Activated T-cell treated with anti-CD3 and anti-CD28 coated beads, Interleukin-2, amount 50 U/mL, for 72 hours (primary cell): ENCODE measurements around the gene HBG2. TPM values are rescaled to one million over a fixed set of nuclear protein-coding genes. Genes with fewer than 3 reads are reported as not detected.

Experiments used
- ATAC-seq, 2 donors: fragments of 150-1000 bp; cut with Tn5 transposase; replicated peaks in 1 of 2; 2 replicates each; pipeline ENCODE4 v1.10.0; 2021; ENCODE audit warnings: moderate library complexity in 2 of 2, mild to moderate bottlenecking in 1 of 2
- DNase-seq, 2 donors: peaks; one replicate each; pipeline ENCODE4 v3.0.0; 2021 to 2022; ENCODE audit warnings: mixed read lengths in 1 of 2
- H3K27ac Mint-ChIP-seq: one replicate; pipeline ENCODE4 v1.8.0; 2022; ENCODE audit warnings: mild to moderate bottlenecking, moderate library complexity, mixed read lengths
- H3K27me3 Mint-ChIP-seq: one replicate; pipeline ENCODE4 v1.8.0; 2022; ENCODE audit warnings: low read depth, mixed read lengths
- H3K36me3 Mint-ChIP-seq, 2 donors: one replicate each; pipeline ENCODE4 v1.8.0; 2022; ENCODE audit warnings: mixed read lengths in 2 of 2, mild to moderate bottlenecking in 1 of 2; ENCODE audit not compliant: insufficient read depth in 2 of 2
- H3K4me1 Mint-ChIP-seq: one replicate; pipeline ENCODE4 v1.8.0; 2022; ENCODE audit warnings: low read depth, mixed read lengths
- H3K4me3 Mint-ChIP-seq, 2 donors: one replicate each; pipeline ENCODE4 v1.8.0; 2022; ENCODE audit warnings: mild to moderate bottlenecking in 2 of 2, mixed read lengths in 2 of 2, moderate library complexity in 2 of 2
- H3K9me3 Mint-ChIP-seq, 2 donors: one replicate each; pipeline ENCODE4 v1.8.0; 2022; ENCODE audit warnings: mixed read lengths in 2 of 2
- total RNA-seq, 2 donors: library from RNA; stranded (reverse); gene quantifications; one replicate each; pipeline ENCODE4 v1.2.3, GENCODE V29; 2022

HBG2 gene
- total RNA-seq, 2 donors from 2014 or later, result not detected

GRCh38 chr11:5240056-5240455 lies 14.5 kb downstream of the HBG2 start:
- Mint-ChIP-seq H3K27ac (no peak overlapping the region), H3K27me3 (peaks cover 6% of the 10 kb centered on the region), H3K9me3 (no peaks in the 10 kb centered on the region), H3K36me3 (no peaks in the 10 kb centered on the region), H3K4me1 (no peaks in the 10 kb centered on the region), H3K4me3 (no peak overlapping the region)
- ATAC-seq, result no peak
- DNase-seq, result no peak

DNA sequence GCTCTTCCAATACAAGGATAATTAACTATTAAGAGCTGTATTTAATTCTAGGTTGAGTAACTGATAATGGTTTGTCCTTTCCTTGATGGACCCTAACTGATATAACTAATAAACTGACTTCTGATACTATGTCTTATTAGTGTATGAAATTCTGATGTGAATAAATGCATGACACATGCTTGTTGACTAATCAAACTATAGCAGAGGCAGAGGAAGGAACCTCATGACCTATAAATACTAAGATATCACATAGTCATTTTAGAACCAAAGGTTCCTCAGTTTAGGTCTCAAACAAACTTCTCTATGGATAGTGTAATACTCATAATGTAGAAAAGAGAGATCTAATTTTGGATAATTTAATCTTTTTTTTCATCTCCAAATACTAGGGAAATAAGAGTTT lies 15.5 kb downstream of the HBG2 start:
- no peaks in the 10 kb centered on the region for H3K36me3 Mint-ChIP-seq
- peaks cover 6% of the 10 kb centered on the region for H3K4me1 Mint-ChIP-seq
- ATAC-seq (no peak), DNase-seq (no peak)
- H3K4me3 Mint-ChIP-seq, result no peak overlapping the region
- no peak overlapping the region for H3K27ac Mint-ChIP-seq
- H3K9me3 Mint-ChIP-seq, result no peaks in the 10 kb centered on the region
- H3K27me3 Mint-ChIP-seq, result peaks cover 6% of the 10 kb centered on the region

GRCh38 chr11:5238486-5238885 lies 16.1 kb downstream of the HBG2 start:
- Mint-ChIP-seq H3K36me3 (no peaks in the 10 kb centered on the region), H3K27ac (no peak overlapping the region), H3K27me3 (peaks cover 6% of the 10 kb centered on the region), H3K4me3 (no peak overlapping the region), H3K4me1 (peaks cover 6% of the 10 kb centered on the region), H3K9me3 (no peaks in the 10 kb centered on the region)
- DNase-seq (no peak), ATAC-seq (no peak)

DNA sequence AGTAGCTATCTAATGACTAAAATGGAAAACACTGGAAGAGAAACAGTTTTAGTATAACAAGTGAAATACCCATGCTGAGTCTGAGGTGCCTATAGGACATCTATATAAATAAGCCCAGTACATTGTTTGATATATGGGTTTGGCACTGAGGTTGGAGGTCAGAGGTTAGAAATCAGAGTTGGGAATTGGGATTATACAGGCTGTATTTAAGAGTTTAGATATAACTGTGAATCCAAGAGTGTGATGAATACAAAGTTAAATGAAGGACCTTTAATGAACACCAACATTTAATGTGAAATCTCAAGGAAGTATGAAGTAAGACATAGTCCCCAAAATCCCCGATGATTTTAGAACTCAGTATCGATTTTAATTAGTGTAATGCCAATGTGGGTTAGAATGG lies 17.2 kb downstream of the HBG2 start:
- peaks cover 6% of the 10 kb centered on the region for H3K27me3 Mint-ChIP-seq
- no peaks in the 10 kb centered on the region for H3K9me3 Mint-ChIP-seq
- ATAC-seq (no peak), DNase-seq (no peak)
- H3K4me3 Mint-ChIP-seq, result no peak overlapping the region
- peak overlapping the region; percentile 12 for H3K27ac Mint-ChIP-seq
- H3K4me1 Mint-ChIP-seq, result peaks cover 6% of the 10 kb centered on the region
- no peaks in the 10 kb centered on the region for H3K36me3 Mint-ChIP-seq

- H3K9me3 Mint-ChIP-seq, result no peaks in the 10 kb centered on the region
- no peak overlapping the region for H3K27ac Mint-ChIP-seq
- DNase-seq (no peak), ATAC-seq (no peak)
- H3K4me1 Mint-ChIP-seq, result peaks cover 6% of the 10 kb centered on the region
- H3K4me3 Mint-ChIP-seq, result no peak overlapping the region
- H3K27me3 Mint-ChIP-seq, result peaks cover 6% of the 10 kb centered on the region
- no peaks in the 10 kb centered on the region for H3K36me3 Mint-ChIP-seq
These were observed 19.1 kb downstream of the HBG2 start for GRCh38 chr11:5235364-5236095.

DNA sequence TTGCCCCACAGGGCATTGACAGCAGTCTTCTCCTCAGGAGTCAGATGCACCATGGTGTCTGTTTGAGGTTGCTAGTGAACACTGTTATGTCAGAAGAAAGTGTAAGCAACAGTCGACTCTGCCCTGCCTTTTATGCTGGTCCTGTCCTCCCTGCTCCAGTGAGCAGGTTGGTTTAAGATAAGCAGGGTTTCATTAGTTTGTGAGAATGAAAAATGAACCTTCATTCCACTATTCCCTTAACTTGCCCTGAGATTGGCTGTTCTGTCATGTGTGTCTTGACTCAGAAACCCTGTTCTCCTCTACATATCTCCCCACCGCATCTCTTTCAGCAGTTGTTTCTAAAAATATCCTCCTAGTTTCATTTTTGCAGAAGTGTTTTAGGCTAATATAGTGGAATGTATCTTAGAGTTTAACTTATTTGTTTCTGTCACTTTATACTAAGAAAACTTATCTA lies 20.2 kb downstream of the HBG2 start, which contains the start of gene HBD:
HBD (minus strand) TSS at position 103 of the 454 bp plus-strand sequence; CDS start at position 53, 50 bp downstream.
- DNase-seq, result no peak
- no peak for ATAC-seq
- Mint-ChIP-seq H3K4me3 (no peak within 1 kb of the TSS), H3K9me3 (no peaks in the 10 kb centered on the region), H3K27ac (no peak within 1 kb of the TSS), H3K4me1 (peaks cover 6% of the 10 kb centered on the region), H3K27me3 (peaks cover 6% of the 10 kb centered on the region), H3K36me3 (no peaks in the 10 kb centered on the region)

GRCh38 chr11:5233307-5233706 lies 21.3 kb downstream of the HBG2 start:
- Mint-ChIP-seq H3K4me3 (no peak overlapping the region), H3K27ac (no peak overlapping the region), H3K4me1 (peaks cover 6% of the 10 kb centered on the region), H3K27me3 (no peaks in the 10 kb centered on the region), H3K9me3 (no peaks in the 10 kb centered on the region), H3K36me3 (no peaks in the 10 kb centered on the region)
- ATAC-seq (no peak), DNase-seq (no peak)

DNA sequence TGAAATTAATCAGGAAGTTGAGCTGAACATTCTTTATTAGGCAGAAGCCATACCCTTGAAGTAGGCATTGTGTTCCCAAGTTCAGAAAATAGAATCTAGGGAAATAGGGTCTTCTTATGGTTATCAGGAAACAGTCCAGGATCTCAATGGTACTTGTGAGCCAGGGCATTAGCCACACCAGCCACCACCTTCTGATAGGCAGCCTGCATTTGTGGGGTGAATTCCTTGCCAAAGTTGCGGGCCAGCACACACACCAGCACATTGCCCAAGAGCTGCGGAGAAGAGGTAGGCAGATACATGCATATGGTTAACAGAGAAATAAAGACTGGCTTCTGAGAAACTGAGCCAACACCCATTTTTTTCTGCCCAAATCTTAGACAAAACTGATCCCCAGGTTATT lies 21.8 kb downstream of the HBG2 start:
- Mint-ChIP-seq H3K27ac (no peak overlapping the region), H3K9me3 (no peaks in the 10 kb centered on the region)
- no peak for ATAC-seq

DNA sequence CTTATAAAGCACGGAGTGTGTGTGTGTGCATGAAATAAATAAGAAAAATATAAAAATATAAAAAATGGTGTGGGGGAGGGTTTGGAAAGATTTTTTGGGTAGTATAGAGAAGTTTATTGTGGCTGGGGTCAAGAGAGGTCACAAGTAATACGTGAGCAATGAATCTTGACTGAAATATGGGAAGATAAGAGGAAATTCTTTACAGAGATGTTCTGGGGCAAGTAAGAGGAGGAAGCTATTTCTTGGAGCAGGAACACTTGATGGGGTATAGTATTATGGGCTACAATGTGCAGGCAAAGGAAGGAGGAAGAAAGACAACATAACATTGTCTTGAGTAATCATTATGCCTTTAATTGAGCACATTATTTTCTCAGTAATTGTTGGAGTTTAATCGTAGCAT lies 22.4 kb downstream of the HBG2 start:
- no peak overlapping the region for H3K27ac Mint-ChIP-seq
- H3K4me3 Mint-ChIP-seq, result no peak overlapping the region
- H3K36me3 Mint-ChIP-seq, result no peaks in the 10 kb centered on the region
- ATAC-seq (no peak), DNase-seq (no peak)
- no peaks in the 10 kb centered on the region for H3K27me3 Mint-ChIP-seq
- peaks cover 6% of the 10 kb centered on the region for H3K4me1 Mint-ChIP-seq
- H3K9me3 Mint-ChIP-seq, result no peaks in the 10 kb centered on the region

More for the DNA sequence above, 21.8 kb downstream of the HBG2 start:
- no peak for DNase-seq
- Mint-ChIP-seq H3K4me3 (no peak overlapping the region), H3K27me3 (no peaks in the 10 kb centered on the region), H3K36me3 (no peaks in the 10 kb centered on the region), H3K4me1 (peaks cover 6% of the 10 kb centered on the region)

GRCh38 chr11:5231111-5231510 lies 23.5 kb downstream of the HBG2 start:
- ATAC-seq (no peak), DNase-seq (no peak)
- Mint-ChIP-seq H3K4me1 (peaks cover 6% of the 10 kb centered on the region), H3K27ac (no peak overlapping the region), H3K27me3 (no peaks in the 10 kb centered on the region), H3K4me3 (no peak overlapping the region), H3K36me3 (no peaks in the 10 kb centered on the region), H3K9me3 (no peaks in the 10 kb centered on the region)

GRCh38 chr11:5230266-5230665 lies 24.3 kb downstream of the HBG2 start:
- peaks cover 6% of the 10 kb centered on the region for H3K4me1 Mint-ChIP-seq
- H3K27me3 Mint-ChIP-seq, result no peaks in the 10 kb centered on the region
- H3K4me3 Mint-ChIP-seq, result no peak overlapping the region
- H3K27ac Mint-ChIP-seq, result no peak overlapping the region
- no peaks in the 10 kb centered on the region for H3K9me3 Mint-ChIP-seq
- DNase-seq, result no peak
- ATAC-seq, result no peak
- H3K36me3 Mint-ChIP-seq, result no peaks in the 10 kb centered on the region

DNA sequence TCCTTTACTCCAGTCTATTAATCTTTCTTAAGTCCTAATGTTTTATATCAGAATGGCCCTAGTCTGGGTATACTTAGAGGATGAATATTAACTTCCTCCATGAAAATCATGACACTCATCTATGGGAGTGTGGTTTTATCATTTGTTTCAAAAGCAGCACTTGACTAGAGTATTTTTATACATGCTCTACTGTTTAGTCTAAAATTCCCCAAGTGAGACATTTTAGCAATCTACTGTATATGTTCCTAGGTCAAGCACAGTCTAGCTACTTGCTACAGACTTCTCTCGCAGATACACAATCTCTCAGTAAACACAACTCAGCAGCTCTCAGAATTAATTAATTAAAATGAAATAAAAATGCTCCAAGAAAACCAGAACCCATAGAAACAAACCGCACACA lies 24.8 kb downstream of the HBG2 start:
- no peaks in the 10 kb centered on the region for H3K9me3 Mint-ChIP-seq
- no peak for ATAC-seq
- H3K27me3 Mint-ChIP-seq, result no peaks in the 10 kb centered on the region
- no peaks in the 10 kb centered on the region for H3K36me3 Mint-ChIP-seq
- no peak overlapping the region for H3K4me3 Mint-ChIP-seq
- no peak overlapping the region for H3K27ac Mint-ChIP-seq
- DNase-seq, result no peak
- H3K4me1 Mint-ChIP-seq, result peaks cover 6% of the 10 kb centered on the region

DNA sequence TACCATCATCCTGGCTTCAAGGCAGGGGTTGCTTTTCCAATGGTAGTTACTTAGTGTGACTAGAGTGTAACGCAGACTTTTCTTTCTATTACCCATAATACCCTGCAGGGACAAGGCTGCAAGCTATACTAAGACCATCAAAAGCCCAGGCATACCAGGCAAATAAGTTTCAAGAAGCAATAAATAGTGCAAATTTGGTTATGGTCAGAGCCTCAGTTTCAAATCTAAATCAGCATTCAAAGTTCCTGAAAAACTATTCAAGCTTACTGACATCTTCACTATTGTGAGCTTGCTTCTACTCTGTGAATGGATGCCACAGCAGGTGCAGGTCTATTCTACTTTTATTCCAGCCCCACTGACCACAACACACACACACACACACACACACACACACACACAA lies 25.2 kb downstream of the HBG2 start:
- ATAC-seq, result no peak
- no peaks in the 10 kb centered on the region for H3K36me3 Mint-ChIP-seq
- no peak for DNase-seq
- no peak overlapping the region for H3K4me3 Mint-ChIP-seq
- no peaks in the 10 kb centered on the region for H3K27me3 Mint-ChIP-seq
- no peak overlapping the region for H3K27ac Mint-ChIP-seq
- no peaks in the 10 kb centered on the region for H3K9me3 Mint-ChIP-seq
- peaks cover 2% of the 10 kb centered on the region for H3K4me1 Mint-ChIP-seq

DNA sequence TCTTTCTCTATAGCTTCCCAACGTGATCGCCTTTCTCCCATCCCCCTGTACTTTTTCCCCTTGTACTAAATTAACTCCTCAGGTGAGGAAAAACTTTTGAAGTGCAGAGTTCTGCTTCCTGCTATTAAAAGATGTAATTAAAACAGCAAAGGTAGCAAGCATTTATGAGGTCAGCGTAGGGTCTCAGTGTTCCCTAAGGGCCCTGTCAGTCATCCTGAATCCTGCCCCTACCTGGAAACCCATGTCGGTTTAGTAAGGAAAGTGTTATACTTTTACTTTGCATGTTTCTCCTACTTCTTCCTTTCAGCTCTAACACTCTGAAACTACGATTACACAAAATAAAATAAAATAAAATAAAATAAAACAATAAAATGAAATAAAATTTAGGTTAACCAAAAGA lies 26.5 kb downstream of the HBG2 start:
- DNase-seq (no peak), ATAC-seq (no peak)
- Mint-ChIP-seq H3K27ac (no peak overlapping the region), H3K9me3 (no peaks in the 10 kb centered on the region), H3K4me1 (no peaks in the 10 kb centered on the region), H3K36me3 (no peaks in the 10 kb centered on the region), H3K27me3 (no peaks in the 10 kb centered on the region), H3K4me3 (no peak overlapping the region)
